Left ventricle myocardium superior (tissue), 1 donor: ENCODE measurements around the gene FCER2. TPM values are rescaled to one million over a fixed set of nuclear protein-coding genes. Genes with fewer than 3 reads are reported as not detected.

Experiments used
- ATAC-seq: fragments of 200-7000 bp; cut with Tn5 transposase; one replicate; pipeline ENCODE4 v1.9.1; 2020; ENCODE audit warnings: mild to moderate bottlenecking, moderate library complexity
- DNase-seq: peaks from one replicate; pipeline ENCODE4 v3.0.0-alpha.2; 2020
- intact Hi-C: fragments of 100-400 bp; cut with micrococcal nuclease; formaldehyde crosslinking; loops from one replicate; pipeline ENCODE4 v1.11.0; 2022
- total RNA-seq: library from RNA; stranded (reverse); fragmentation: NEBNext Ultra II Directional; extraction: Animal tissue kit (Norgen Biotek cat#: 25700); gene quantifications from one replicate; pipeline ENCODE4 v1.2.1, GENCODE V29; 2021
- donor health status: DM: no; HTN: yes; CAD: no; lungs with severe emphysema.

Gene FCER2
- total RNA-seq, 1 donor from 2014 or later, result 0.17 TPM

- intact Hi-C loops, result no loop called here
- peak; percentile 63 for ATAC-seq
- DNase-seq, result peak; percentile 56
Measured at GRCh38 chr19:7705387-7706187, 3.7 kb upstream of the FCER2 start.

GRCh38 chr19:7704280-7705060, 2.5 kb upstream of the FCER2 start:
- DNase-seq, result no peak
- ATAC-seq, result no peak
- intact Hi-C loops, result no loop called here

GRCh38 chr19:7703332-7703731, 1.4 kb upstream of the FCER2 start:
- intact Hi-C loops, result no loop called here
- DNase-seq (no peak), ATAC-seq (no peak)

GRCh38 chr19:7701049-7701653, 780 bp downstream of the FCER2 start:
- DNase-seq, result no peak
- intact Hi-C loops, result no loop called here
- ATAC-seq, result no peak

GRCh38 chr19:7699417-7700401, 2.2 kb downstream of the FCER2 start:
- DNase-seq, result no peak
- intact Hi-C loops, result no loop called here
- no peak for ATAC-seq

GRCh38 chr19:7699003-7699402, 2.9 kb downstream of the FCER2 start:
- intact Hi-C loops, result no loop called here
- ATAC-seq (no peak), DNase-seq (no peak)

GRCh38 chr19:7698583-7698982, 3.3 kb downstream of the FCER2 start:
- DNase-seq (no peak), ATAC-seq (no peak)
- intact Hi-C loops, result no loop called here

- ATAC-seq (no peak), DNase-seq (no peak)
- intact Hi-C loops, result no loop called here
Measured at GRCh38 chr19:7697721-7698287, 4.1 kb downstream of the FCER2 start.

GRCh38 chr19:7694499-7694898, 7.4 kb downstream of the FCER2 start:
- DNase-seq, result no peak
- intact Hi-C loops, result no loop called here
- ATAC-seq, result no peak

GRCh38 chr19:7692417-7693088, 9.4 kb downstream of the FCER2 start:
- DNase-seq (no peak), ATAC-seq (no peak)
- intact Hi-C loops, result no loop called here

GRCh38 chr19:7691497-7691896, 10.4 kb downstream of the FCER2 start:
- ATAC-seq, result no peak
- DNase-seq, result no peak
- intact Hi-C loops, result no loop called here

GRCh38 chr19:7690779-7691258, 11.1 kb downstream of the FCER2 start:
- intact Hi-C loops, result no loop called here
- ATAC-seq (no peak), DNase-seq (no peak)

GRCh38 chr19:7689165-7689564, 12.8 kb downstream of the FCER2 start:
- DNase-seq (no peak), ATAC-seq (no peak)
- intact Hi-C loops, result no loop called here

GRCh38 chr19:7687177-7687576, 14.8 kb downstream of the FCER2 start:
- intact Hi-C loops, result no loop called here
- ATAC-seq (no peak), DNase-seq (no peak)

GRCh38 chr19:7685546-7686445, 16.1 kb downstream of the FCER2 start:
- no peak for DNase-seq
- intact Hi-C loops, result no loop called here
- no peak for ATAC-seq

- DNase-seq, result no peak
- no peak for ATAC-seq
Measured at GRCh38 chr19:7682175-7682855, 19.6 kb downstream of the FCER2 start.

More at GRCh38 chr19:7682175-7682855, 19.6 kb downstream of the FCER2 start:
- intact Hi-C loops, result no loop called here
